ENCODE measurements around the gene TTC8.

Gene TTC8

DNA sequence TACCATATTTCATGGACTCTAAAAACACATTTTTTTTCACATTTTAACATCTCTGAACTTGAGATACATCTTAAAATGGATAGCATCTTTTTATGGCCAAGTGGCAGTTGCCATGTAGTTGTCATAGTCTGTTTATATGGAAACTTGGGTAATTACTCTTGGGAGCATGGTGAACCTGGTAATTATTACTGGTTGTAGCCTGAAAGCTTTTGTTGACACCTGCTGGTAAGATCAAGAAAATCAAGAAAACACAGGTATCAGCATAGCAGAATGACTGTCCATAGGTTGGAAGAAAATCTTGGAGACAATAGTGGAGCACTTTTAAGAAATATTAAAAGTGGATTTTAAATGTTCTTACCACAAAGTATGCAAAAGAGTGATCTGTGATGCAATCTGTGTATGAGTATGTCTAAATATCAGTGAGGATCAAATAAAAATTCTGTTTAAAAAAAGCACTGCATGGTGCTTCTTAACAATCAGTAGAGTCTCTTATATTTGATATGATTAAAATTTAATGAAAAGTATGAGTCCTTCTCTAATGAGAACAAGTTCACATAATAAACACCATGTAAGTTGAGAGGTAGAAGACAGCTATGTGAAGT lies 44.2 kb downstream of the TTC8 start:
- DNase-seq (ENCODE audit: low read depth), result no peak

DNA sequence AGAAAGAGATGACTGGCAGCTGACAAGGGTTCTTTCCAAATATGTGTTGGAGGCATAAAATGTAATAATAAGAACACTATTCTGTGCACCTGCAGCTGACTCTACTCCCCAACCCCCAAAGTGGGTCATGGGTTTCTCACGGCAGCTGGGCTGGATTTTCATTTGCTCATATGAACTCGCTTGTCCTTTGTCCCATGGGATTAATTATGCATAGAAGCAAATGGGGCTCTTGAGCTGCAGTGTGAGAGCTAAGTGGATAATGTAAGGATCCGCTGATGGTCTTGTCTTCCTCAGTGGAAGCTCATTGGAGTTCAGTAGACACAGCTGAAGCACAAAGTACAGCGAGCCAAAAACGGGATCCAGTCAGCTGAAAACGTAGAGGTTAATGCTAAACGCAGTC lies 46.3 kb downstream of the TTC8 start:
- DNase-seq (ENCODE audit: low read depth), result no peak

DNA sequence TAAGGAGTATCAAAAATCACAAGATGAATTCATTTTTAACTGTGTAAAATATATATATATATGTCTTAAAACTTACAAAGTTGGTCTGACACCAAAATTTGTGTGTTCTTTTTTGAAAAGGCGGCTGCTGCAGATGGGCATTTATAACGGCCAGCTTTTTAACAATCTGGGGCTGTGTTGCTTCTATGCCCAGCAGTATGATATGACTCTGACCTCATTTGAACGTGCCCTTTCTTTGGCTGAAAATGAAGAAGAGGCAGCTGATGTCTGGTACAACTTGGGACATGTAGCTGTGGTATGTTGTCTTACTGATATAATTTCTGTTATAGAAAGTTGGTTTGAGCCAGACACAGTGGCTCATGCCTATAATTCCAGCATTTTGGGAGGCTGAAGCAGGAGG lies 47.0 kb downstream of the TTC8 start:
- DNase-seq (ENCODE audit: low read depth), result no peak

DNA sequence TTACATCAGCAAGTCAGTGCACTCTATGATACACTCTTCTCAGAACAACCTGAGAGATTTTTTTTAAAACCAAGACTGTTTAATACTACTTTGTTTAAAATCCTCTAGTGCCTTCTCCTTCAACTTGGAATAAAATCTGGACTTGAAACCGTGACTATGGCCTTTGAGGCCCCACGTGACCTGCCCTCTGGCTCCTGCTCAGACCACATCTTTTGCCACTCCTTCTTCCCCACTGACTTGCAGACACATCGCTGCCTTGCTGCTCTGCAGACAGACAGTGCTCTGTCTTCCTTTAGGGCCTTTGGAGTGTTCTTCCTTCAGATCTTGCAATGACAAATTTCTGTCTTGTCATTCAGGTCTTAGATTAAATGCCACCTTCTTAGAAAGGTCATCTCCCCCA lies 48.5 kb downstream of the TTC8 start:
- DNase-seq (ENCODE audit: low read depth), result no peak

DNA sequence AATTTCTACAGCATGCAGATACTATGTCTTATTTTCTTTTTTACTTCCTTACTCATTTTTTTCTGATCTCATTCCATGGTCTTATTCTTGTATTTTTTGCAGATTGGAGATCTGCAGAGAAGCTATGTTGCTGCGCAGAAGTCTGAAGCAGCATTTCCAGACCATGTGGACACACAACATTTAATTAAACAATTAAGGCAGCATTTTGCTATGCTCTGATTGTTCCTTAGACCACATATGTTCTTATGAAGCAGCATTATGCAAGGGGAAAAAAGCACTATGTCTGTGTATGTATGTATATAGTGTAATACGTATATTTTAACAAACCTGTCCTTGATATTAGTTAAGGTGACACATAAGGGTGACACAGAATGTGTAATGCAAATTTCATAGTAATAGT lies 52.7 kb downstream of the TTC8 start:
- no peak for DNase-seq (ENCODE audit: low read depth)

GRCh38 chr14:88879022-88879421 lies 54.6 kb downstream of the TTC8 start:
- DNase-seq (ENCODE audit: low read depth), result no peak

DNA sequence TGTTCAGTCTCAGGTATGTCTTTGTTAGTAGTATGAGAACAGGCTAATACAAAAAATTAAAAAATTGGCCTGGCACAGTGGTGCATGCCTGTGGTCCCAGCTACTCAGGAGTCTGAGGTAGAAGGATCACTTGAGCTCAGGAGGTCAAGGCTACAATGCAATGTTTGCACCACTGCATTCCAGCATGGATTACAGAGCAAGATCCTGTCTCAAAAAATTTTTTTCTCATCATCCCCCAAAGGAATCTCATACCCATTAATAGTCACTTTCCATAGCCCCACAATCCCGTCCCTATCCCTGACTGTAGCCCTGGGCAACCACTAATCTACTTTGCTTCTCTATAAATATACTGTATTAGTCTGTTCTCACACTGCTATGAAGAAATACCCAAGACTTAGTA lies 57.8 kb downstream of the TTC8 start:
- DNase-seq (ENCODE audit: low read depth), result no peak

GRCh38 chr14:88895116-88895515 lies 70.7 kb downstream of the TTC8 start:
- no peak for DNase-seq (ENCODE audit: low read depth)

GRCh38 chr14:88901189-88901588 lies 76.7 kb downstream of the TTC8 start:
- DNase-seq (ENCODE audit: low read depth), result no peak

- DNase-seq (ENCODE audit: low read depth), result no peak
These were observed 77.5 kb downstream of the TTC8 start for GRCh38 chr14:88901991-88902390.

- no peak for DNase-seq (ENCODE audit: low read depth)
These were observed 78.4 kb downstream of the TTC8 start for GRCh38 chr14:88902850-88903249.

GRCh38 chr14:88904206-88904647 lies 79.8 kb downstream of the TTC8 start:
- no peak for DNase-seq (ENCODE audit: low read depth)

DNA sequence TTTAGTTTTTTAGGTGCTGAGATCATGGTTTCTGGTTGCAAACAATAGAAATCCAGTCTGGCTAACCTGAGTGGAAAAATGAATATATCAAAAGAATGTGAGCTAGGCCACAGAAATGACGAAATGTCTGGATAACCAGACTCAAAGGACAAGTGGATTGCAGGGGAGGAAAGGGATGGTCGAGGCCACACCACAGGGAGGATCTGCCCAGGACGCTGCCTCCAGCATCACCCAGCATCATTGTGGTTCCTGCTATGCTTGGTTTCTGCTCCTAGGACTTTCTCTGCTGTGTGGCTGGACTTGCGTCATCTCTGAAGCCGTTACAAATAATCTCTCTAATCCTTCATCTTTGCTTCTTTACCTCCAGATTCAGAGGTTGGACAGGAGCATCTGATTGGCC lies 80.4 kb downstream of the TTC8 start:
- no peak for DNase-seq (ENCODE audit: low read depth)

DNA sequence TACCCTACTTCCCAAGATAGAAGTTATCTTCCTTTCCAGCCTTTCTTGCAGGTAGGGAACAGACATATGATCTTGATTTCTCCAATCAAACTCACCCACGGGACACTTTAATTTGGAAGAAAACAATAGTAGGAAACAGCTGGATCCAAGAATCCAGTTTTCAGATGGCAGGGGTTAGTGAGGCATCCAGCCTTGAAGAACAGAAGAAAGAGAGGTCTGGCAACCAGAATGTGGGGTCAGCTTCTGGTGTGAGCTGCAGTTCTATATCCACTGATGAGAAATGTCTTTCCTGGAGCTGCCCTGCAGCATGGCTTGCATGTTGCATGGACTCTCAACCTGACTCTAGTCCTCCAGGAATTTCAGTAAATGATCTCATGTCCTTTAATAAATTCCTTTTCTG lies 83.8 kb downstream of the TTC8 start:
- DNase-seq (ENCODE audit: low read depth), result no peak

GRCh38 chr14:88910386-88910785 lies 85.9 kb downstream of the TTC8 start:
- DNase-seq (ENCODE audit: low read depth), result no peak

GRCh38 chr14:88911809-88912208 lies 87.4 kb downstream of the TTC8 start:
- DNase-seq (ENCODE audit: low read depth), result no peak

GRCh38 chr14:88914956-88915355 lies 90.5 kb downstream of the TTC8 start:
- no peak for DNase-seq (ENCODE audit: low read depth)

- DNase-seq (ENCODE audit: low read depth), result no peak
These were observed 95.1 kb downstream of the TTC8 start for GRCh38 chr14:88919502-88919901.

Data from activated gamma-delta T cell treated with anti-CD3 and anti-CD28 coated beads, Interleukin-2, amount 50 U/mL, for 16 hours (primary cell).